ENCODE measurements around the gene SNUPN.
A peak's percentile ranks its signal among the peaks of the same experiment; 100 is the strongest.
"Not testable (repeated sequence)": the region's sequence is repeated elsewhere in the genome, so short reads cannot be mapped to it uniquely, and the experiment has no call there.

The SNUPN gene

DNA sequence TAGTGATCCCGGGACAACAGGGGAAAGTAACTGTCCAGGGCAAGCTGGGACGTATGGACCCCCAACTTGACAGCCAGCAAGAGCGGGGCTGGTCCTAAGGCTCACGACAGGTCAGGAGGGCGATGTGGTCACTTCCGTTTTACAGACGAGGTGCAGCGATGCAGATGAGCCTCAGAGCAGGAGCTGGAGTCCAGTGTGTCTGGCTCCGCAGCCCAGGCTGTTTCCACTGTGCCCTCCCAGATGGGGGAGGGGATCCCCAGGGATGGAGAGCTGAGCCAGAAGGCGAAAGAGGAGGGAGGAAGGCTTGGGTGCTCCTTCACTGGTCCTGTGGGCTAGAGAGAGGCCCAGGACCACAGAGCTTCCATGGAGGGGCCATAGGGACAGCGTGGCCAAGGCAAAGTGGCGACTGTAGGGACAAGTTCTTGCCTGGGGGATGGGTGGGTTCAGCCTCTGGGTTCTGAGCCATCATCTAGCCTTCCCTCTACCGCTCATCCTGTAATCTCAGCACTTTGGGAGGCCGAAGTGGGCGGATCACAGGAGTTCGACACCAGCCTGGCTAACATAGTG is 27.9 kb upstream of the SNUPN start:
- DNase-seq: no peak

DNA sequence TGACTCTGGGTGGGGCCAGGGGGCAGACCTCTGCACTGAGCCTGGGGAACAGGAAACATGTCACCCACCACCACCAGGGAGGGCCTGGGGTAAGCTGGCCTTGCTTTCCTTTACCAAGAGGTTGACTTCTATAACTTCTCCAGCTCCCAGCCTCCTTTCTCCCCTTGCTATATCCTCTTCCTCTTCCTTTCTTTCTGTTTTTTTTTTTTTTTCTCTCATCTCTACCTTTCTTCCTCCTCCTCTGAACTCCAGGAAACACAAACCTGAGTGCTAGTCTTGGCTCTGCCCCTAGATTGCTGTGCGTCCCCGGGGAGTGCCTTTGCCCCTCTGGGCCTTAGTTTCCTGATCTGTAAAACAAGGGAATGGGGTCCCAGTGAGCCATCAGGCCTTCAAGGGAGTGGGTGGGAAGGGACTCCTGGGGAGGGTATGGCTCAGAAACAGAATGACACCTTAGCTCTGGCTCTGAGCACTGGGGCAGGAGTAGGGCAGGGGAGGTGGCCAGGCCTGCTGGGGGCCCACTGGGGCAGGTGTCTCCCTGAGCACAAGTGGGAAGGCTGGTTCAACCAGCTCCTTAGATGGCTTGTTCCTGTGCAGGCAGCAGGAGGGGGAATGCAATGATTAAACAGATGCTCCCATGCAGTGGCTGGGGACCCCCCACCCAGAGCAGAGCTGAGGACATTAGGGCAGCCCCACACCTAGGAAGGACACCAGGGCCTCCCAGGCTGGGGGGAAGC is 26.5 kb upstream of the SNUPN start:
- DNase-seq: peak in 1 of 2 experiments; percentile 7

DNA sequence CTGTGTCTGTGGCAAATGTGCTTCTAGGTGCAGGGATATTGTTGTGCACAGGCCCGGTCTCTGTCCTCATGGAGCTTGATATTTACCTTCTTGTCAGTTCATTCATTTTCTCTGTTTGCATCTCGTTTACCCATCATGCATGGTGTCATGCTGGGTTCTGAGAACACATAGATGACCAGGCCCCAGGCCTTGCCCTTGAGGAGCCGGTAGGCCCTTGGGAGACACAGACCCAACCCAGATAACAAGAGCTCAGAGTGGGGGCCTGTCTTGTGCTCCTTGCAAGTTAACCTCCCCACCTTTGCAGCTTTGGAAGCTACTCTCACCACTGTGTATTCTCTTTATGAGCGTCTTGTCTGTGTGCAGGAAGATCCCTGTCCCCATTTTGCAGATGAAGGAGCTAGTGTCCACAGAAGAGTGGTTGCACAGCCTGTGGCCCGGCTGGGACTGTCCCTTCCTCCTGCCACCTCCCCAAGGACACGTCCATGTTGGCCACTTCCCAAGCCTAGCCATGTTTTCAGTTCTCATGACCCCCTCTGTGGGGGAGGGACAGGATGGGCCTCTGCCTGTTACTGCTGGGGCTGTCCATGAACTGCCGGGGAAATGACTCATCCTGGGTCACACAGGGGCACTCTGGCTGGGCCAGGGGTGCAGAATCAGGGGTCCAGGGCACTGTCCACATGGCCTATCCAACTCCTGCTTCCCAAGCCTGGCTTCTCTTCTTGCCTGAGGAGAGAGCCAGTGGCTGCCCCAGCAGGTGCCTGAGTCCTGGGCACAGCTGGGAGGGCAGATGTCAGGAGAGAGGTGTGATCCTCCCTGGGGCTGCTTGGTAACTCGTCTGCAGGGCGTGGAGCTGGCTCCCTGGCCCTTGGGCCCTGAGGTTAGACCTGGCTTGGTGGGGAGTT is 25.6 kb upstream of the SNUPN start:
- DNase-seq: no peak

DNA sequence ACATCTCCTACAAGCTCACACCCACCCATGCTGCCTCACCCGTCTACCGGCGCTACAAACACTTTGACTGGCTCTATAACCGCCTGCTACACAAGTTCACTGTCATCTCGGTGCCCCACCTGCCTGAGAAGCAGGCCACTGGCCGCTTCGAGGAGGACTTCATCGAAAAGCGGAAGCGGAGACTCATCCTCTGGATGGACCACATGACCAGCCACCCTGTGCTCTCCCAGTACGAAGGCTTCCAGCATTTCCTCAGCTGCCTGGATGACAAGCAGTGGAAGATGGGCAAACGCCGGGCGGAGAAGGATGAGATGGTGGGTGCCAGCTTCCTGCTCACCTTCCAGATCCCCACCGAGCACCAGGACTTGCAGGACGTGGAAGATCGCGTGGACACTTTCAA is 24.3 kb upstream of the SNUPN start:
- DNase-seq: no peak

DNA sequence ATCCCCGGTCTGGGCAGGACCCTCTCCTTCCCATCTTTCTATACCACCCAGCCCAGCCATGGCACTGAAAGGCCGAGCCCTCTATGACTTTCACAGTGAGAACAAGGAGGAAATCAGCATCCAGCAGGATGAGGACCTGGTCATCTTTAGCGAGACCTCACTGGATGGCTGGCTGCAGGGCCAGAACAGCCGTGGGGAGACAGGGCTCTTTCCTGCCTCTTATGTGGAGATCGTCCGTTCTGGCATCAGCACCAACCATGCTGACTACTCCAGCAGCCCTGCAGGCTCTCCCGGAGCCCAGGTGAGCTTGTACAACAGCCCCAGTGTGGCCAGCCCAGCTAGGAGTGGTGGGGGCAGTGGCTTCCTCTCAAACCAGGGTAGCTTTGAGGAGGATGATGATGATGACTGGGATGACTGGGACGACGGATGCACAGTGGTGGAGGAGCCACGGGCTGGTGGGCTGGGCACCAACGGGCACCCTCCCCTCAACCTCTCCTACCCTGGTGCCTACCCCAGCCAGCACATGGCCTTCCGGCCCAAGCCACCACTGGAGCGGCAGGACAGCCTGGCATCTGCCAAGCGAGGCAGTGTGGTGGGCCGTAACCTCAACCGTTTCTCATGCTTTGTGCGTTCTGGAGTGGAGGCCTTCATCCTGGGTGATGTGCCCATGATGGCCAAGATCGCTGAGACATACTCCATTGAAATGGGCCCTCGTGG is 23.7 kb upstream of the SNUPN start:
- DNase-seq: no peak

DNA sequence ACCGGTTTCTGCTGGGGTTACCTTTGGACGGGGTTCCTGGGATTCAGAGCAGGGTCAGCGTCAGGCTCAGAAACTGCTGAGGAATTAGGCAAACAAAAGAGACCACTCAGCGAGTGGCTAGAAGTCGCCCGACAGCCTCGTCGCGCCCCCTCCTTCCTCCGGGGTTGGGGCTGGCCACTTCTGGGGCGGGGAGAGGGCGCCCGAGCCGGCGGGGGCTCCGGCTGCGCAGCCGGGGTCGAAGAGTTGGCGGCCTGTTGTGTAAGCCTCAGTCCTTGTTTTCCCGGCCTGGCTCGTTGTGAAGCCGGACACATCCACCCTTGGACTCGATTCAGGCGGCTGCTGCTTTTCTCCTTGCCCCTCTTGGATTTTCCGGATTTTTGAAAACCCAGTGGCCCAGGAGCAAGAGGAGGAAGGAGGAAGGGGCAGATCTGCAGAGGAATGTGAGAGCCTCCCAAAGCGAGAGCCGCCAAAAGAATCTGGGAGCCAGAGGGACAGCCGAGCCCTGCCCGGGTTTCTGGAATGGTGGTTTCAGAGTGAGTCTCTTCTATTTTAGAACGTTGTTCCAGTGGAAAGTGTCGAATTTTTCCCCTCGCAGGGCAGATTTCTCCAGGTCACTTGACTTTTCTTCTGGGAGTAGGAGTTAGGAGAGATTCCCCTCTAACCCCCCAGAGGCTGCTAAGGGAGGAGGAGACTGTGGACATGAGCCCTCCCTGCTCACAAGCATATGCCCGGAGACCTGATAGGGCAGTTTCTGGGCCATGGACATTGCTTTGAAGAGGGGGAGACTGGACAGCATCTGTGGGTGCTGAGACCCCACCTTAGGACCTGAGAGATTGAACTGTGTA is 22.9 kb upstream of the SNUPN start:
- DNase-seq: no peak

- peak; percentile 59 to 65 for DNase-seq
These were observed 22.0 kb upstream of the SNUPN start, which contains the start of gene SNX33 for GRCh38 chr15:75647370-75648155. Gene SNX33, plus strand, starts transcription at chr15:75647912. Its CDS starts 1,191 bp downstream, at chr15:75649103.

DNA sequence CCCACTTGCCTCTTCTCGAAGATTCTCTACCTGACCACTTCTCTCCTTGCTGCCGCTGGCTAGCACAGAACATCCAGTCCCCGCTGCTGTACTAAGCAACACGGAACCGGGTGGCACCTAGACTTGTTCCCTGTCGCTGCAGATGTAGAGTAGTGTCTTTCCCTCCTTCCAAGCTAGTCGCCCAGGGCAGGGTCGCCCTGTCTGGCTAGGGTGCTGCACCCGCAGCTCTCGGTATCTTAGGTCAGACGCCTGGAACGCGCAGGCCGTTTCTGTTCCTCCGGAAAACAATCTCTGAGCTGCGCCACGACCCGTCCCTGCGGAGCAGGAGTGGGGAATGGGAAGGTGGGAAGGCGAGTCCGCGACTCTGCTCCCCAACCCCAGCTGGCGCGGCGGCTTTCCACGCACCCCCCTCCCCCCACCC is 21.4 kb upstream of the SNUPN start:
- DNase-seq: peak in 1 of 2 experiments; percentile 17

DNA sequence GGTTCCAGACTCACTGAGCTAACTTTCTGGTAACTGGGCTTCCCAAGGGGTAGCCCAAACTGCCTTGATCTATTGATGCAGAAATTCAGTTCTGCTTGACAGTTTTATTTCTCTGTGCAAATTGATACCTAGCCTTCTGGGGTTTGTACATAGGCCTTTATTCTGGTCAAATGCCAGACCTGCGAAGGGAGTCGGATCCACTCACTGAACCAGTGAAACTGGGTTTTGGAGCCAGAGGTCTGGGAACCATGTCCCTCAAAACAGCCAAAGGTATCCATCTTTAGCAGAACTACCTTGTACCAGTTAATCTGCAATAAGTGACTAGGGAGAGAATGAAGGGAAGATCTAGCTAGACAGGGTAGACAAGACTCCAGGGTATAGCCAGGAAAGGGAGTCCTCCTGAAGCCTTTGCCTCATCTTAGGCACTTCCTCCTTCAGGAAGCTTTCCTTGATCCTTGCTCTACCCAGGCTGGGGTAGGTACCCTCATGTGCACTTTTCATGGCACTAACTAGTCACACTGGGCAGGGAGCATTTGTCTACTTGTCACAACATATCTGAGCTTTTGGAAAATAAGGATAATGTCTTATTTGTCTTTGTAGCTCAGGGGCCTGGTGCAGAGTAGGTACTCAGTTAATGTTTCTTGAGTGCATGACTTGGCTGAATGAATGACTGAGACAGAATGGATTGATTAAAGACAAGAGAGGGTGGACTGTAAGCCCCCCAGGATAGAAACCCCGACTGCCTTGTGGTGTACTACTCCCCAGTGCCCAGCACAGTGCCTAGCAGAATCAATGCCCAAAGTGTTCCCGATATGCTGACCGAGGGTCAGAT is 20.8 kb upstream of the SNUPN start:
- no peak for DNase-seq

GRCh38 chr15:75644376-75644775 is 18.9 kb upstream of the SNUPN start:
- no peak for DNase-seq

DNA sequence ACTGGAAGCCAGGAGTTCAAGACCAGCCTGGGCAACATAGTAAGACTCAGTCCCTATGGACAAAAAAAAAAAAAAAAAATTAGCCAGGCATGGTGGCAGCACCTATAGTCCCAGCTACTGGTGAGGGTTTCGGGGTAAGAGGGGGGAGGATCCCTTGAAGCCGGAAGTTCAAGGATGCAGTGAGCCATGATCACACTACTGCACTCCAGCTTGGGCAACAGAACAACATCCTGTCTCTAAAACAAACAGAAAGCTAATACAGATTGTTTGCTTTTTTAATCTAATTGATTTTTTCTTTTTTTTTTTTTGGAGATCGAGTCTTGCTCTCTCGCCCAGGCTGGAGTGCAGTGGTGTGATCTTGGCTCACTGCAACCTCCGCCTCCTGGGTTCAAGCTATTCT is 16.1 kb upstream of the SNUPN start:
- DNase-seq: no peak

DNA sequence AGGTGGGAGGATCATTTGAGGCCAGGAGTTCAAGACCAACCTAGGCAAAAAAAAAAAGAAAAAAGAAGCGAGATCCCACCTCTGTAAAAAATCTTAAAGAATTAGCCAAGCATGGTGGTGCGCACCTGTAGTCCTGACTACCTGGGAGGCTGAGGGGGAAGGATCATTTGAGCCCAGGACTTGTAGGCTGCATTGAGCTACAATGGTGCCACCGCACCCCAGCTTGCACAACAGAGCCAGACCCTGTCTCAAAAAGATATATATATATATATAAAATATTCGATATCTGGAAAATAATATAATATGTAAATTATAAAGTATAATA is 15.6 kb upstream of the SNUPN start:
- DNase-seq: peak in 1 of 2 experiments; percentile 41

DNA sequence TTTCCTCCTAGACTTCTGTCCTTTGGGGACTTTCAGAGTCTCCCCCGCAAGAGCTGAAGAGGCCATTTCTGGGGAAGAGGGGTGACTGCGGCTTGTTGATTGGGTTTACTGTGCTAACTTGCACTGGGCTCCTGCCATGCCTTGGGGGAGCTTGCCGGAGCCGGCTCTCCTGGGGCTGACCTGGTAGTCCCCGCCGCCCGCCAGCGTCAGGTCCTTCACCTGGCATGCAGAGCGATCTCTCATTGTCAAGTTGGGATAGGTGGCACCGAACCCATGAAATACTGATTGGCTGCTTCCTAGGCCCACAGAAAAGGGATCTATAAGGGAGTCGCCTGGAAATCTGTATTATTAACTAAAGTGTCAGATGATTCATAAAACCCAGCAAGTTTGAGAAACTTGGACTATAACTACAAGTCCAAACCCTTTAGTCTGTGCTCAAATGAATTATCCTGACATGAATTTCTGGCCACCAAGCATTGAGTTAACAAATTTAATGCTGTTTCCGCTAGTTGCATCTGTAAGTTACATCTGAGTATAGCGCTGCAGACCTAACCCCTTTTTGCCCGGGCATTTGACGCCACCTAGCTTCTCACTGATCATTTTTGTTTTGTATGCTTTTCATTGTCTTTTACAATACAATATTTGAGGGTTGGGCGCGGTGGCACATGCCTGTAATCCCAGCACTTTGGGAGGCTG is 15.1 kb upstream of the SNUPN start:
- peak; percentile 88 to 90 for DNase-seq

DNA sequence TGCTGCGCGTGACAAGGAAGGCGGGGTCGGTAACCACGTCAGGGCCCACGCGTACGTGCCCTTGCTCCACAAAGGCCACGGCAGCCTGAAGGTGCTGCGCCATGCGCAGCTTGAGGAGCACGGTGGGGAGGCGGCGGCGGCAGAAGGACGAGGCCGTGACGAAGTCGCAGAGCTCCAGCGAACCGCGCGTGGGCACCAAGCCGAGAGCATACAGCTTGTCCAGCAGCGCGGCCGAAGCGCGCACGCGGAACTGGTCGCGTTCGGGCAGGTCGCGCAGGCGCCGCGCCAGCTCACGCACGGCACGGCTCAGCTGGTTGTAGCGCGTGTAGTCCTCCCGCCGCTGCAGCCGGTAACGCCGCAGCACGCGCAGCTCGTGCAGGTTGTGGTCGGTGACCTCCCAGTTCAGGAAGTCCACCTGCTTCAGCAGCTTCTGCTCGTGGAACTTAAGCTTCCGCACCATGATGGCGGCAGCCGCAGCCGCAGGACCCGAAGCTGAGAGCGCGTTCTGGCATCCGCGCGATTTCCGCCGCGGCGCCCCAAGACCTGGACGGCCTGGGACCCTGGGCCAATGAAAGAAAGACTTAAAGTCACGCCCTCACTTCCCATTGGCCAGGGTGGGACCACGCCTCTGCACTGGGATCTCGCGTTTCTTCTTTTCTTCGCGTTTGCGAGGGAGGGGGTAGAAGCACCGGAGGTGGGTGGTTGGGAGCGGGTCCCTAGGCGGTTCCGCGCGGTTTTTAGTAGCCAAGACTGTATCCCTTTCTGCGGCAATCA is 14.4 kb upstream of the SNUPN start, which contains the start of gene IMP3:
TSS of gene IMP3 (minus strand) at position 516 of the 774 bp plus-strand sequence. CDS start at position 460, 56 bp downstream.
- DNase-seq: peak; percentile 98 to 99

- peak in 1 of 2 experiments; percentile 33 for DNase-seq
These were observed 13.7 kb upstream of the SNUPN start for GRCh38 chr15:75639191-75639708.

DNA sequence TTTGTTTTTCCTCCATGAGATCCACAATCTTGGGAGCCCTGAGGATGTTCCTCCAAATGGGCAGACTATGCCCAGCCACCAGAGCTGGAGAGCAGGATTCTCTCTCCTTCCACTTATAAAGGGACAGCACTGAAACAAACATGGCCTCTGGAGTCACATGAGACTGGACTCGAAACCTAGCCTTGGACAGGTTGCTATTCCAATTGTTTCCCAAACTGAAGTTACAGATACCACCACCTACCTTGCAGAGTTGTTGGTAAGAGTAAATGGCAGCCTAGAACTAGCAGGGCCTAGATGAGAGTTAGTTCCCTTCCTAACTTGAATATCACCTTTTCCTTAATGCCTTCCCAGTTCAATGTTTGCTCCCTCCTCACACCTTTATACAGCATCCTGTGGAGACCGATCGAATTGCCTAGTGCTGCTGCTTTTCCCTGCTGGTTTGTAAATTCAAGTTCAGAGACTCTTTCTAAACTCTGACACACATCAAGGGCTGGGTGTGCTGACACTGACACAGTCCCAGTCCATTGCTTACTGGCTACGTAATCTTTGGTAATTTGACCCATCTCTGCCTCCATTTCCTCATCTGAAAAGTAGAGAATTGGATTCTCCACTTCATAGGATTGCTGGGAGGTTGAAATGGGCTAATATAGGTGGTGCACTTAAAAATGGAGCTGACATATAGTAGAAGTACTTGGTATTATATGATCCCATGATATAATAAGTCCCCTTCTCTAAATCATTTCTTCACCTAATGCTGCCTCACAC is 11.9 kb upstream of the SNUPN start:
- DNase-seq: no peak

GRCh38 chr15:75636026-75636425 is 10.5 kb upstream of the SNUPN start:
- no peak for DNase-seq

DNA sequence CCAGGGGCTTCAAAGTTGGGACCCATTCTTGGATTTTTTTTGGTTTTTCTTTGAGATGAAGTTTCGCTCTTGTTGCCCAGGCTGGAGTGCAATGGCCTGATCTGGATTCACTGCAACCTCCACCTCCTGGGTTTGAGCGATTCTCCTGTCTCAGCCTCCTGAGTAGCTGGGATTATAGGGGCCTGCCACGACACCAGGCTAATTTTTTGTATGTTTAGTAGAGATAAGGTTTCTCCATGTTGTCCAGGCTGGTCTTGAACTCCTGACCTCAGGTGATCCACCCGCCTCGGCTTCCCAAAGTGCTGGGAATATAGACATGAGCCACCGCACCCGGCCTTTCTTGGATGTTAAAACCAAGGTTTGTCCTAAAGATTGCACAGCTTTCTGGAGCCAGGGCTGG is 8.4 kb upstream of the SNUPN start:
- not testable (repeated sequence) for DNase-seq

Data from Kasumi-1 (cell line).